Brain microvascular endothelial cell (primary cell): Measurements from ENCODE around the gene SGCD.

Experiments
- DNase-seq: peaks from one replicate; pipeline ENCODE4 v3.0.0-alpha.2; 2020
- H3K27ac ChIP-seq: fragments of 250-450 bp; sonication (Bioruptor Pico); 2 replicates; pipeline ENCODE4 v1.5.1; 2020; ENCODE audit warnings: mild to moderate bottlenecking, moderate library complexity
- H3K27me3 ChIP-seq: fragments of 250-450 bp; sonication (Bioruptor Pico); replicated peaks from 2 replicates; pipeline ENCODE4 v1.5.1; 2020; ENCODE audit warnings: mild to moderate bottlenecking
- H3K36me3 ChIP-seq: fragments of 250-450 bp; sonication (Bioruptor Pico); replicated peaks from 2 replicates; pipeline ENCODE4 v1.5.1; 2020; ENCODE audit warnings: mild to moderate bottlenecking
- H3K4me3 ChIP-seq: 2 replicates; pipeline ENCODE4 v1.5.1; 2011; ENCODE audit warnings: low read depth, mild to moderate bottlenecking, control low read depth, low read length, moderate library complexity
- in situ Hi-C: cut with HindIII; loops from 2 replicates; pipeline ENCODE4 v1.10.0; 2017; ENCODE audit warnings: low sequenced_read_pairs, low pct_ligation_motif_present
- TF ChIP-seq, protein P1 (sequence below): IDR thresholded peaks from 2 replicates; pipeline ENCODE4 v1.5.1; 2011; ENCODE audit warnings: low read depth, mild to moderate bottlenecking, moderate library complexity, low read length, control low read depth, inconsistent platforms; ENCODE audit errors: missing control alignments

SGCD gene

DNA sequence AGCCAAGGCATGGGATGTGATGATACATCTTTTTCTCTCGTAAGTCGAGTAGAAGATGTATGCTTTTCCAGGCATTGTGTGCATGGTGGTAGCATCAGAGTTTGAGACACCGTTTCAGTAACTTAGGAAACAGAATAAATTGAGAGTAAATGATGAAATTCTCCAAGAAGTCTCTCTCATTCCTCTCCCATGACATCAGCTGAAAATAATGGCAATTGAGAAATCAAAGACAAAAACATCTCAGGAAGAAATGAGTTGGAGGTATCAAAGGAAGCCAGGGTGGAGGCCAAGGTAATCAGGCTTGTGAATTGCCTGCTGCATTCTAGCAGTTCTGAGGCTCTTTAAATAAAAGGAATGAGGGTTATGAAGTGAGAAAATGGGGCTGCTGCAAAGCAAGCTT is 53.9 kb downstream of the SGCD start:
- no peak for DNase-seq
- in situ Hi-C loops = no loop called here
- no peaks in the 10 kb centered on the region for H3K36me3 ChIP-seq

DNA sequence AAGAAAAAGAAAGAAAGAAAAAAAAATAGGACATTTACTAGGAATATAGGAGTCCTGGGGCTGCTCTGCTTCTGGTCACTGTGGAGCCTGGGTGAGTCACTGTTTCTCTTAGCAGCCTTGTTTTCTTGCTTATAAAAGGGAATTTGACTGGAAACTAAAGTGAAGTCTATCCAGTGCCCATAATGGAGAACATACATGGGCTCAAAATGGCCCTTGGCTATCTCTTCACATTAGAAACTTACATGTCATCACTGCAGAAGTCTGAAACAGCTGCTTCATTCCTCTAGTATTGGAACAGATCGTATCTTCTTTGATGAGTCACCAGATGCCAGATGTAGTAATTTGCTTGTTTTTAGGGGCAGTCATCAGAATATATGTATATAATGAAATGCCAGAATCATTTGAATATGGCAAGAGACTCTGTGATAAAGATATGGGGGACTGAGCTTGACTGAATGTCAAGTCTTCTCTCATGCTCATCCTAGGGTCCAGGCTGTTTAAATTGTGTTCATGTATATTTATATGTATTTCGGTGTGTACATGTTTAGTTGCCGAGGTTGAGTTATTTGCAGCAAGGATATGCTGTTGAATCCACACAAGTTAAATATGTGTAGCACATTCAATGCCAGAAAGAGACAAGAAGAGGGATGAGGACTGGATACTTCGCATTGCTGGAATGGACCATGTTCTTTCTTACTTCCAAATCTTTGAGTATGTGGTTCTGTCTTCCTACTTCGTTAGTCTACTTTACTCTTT is 56.7 kb downstream of the SGCD start:
- in situ Hi-C loops = no loop called here

More for the DNA sequence above, 53.9 kb downstream of the SGCD start:
- TF ChIP-seq, protein P1, sequence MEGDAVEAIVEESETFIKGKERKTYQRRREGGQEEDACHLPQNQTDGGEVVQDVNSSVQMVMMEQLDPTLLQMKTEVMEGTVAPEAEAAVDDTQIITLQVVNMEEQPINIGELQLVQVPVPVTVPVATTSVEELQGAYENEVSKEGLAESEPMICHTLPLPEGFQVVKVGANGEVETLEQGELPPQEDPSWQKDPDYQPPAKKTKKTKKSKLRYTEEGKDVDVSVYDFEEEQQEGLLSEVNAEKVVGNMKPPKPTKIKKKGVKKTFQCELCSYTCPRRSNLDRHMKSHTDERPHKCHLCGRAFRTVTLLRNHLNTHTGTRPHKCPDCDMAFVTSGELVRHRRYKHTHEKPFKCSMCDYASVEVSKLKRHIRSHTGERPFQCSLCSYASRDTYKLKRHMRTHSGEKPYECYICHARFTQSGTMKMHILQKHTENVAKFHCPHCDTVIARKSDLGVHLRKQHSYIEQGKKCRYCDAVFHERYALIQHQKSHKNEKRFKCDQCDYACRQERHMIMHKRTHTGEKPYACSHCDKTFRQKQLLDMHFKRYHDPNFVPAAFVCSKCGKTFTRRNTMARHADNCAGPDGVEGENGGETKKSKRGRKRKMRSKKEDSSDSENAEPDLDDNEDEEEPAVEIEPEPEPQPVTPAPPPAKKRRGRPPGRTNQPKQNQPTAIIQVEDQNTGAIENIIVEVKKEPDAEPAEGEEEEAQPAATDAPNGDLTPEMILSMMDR = no peak
- Histone ChIP-seq H3K27ac (no peak overlapping the region), H3K27me3 (no peaks in the 10 kb centered on the region), H3K4me3 (no peak overlapping the region)

DNA sequence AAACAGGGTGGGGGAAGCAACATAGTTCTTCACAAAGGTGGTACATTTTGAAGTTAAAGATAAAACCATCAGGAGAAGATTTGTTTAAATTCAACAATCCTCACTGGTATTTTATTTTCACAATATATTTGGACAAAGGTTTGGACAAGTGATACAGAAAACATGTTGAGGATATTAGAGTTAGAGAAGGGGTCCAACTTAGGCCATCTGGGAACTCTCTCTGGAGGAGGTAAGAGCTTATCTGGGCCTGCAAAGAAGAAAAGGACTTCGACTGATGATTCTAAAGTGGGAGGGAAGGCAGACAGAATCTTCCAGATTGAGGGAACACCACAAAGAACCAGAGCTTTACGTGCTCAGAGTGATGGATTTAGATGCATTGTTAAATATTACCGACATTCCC is 58.5 kb downstream of the SGCD start:
- no peaks in the 10 kb centered on the region for H3K27me3 ChIP-seq
- no peak for DNase-seq
- in situ Hi-C loops = no loop called here
- TF ChIP-seq, protein P1 = no peak
- H3K27ac ChIP-seq = no peak overlapping the region
- no peak overlapping the region for H3K4me3 ChIP-seq
- no peaks in the 10 kb centered on the region for H3K36me3 ChIP-seq

More for the DNA sequence above, 56.7 kb downstream of the SGCD start:
- no peaks in the 10 kb centered on the region for H3K36me3 ChIP-seq
- no peak overlapping the region for H3K27ac ChIP-seq
- DNase-seq = no peak
- no peak overlapping the region for H3K4me3 ChIP-seq
- TF ChIP-seq, protein P1 = no peak
- no peaks in the 10 kb centered on the region for H3K27me3 ChIP-seq

DNA sequence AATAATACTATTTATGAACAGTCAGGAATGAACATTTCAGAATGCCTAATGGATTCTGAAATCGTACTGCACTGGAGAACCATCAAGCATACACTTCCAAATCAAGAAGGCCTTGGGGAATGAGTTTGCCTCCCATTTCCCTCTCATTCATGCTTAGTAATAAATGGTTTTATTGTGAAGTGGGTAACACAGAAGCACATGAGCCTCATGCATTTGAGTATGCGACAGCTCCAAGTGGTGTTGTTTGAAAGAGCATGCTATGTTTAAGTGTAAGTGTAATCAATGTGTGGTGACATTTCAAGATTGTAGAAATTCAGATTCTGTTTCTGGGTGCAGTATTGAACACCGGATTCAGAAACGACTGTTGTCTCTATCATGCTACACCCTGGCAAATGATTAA is 60.0 kb downstream of the SGCD start:
- no peaks in the 10 kb centered on the region for H3K27me3 ChIP-seq
- no peak overlapping the region for H3K4me3 ChIP-seq
- no peaks in the 10 kb centered on the region for H3K36me3 ChIP-seq
- no peak for DNase-seq
- TF ChIP-seq, protein P1 = no peak
- in situ Hi-C loops = no loop called here
- H3K27ac ChIP-seq = no peak overlapping the region

DNA sequence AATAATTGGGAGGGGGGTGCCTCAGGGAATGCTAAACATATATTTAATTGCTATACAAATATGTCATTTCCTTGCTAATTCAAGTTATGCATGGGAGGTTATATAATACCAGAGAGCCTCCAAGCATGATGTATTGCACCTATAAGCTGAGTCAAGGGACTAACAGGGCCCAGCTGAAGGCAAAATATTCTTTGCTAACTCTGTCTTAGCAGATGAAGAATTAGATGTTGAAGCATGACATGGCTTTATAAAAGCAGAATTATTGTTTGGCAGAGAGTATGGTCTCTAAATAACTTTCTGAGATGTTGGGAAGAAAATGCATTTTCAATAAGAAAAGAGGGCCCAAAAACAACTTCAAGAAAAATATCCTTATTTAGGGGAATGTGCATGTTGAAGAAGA is 60.4 kb downstream of the SGCD start:
- in situ Hi-C loops = no loop called here
- H3K27ac ChIP-seq = no peak overlapping the region
- H3K36me3 ChIP-seq = no peaks in the 10 kb centered on the region
- TF ChIP-seq, protein P1 = no peak
- H3K27me3 ChIP-seq = no peaks in the 10 kb centered on the region
- H3K4me3 ChIP-seq = no peak overlapping the region
- no peak for DNase-seq

DNA sequence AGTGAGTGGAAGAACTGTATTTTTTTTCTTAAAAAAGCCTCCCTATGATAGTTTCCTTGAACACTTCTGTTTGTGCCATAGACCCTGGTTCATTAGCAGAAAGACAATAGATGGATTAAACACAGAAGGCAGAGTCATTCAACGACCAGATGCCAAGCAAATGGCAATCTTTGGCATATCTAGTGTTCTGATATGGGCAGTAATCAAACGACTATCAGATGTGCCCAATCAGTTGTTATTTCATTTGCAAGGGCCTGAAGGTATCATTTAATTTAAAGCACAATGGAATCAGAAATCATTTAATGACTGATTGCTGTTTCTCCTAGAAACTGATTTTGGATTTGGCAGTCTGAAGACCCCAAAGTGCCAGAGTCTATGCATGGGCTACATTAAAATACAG is 61.3 kb downstream of the SGCD start:
- H3K27me3 ChIP-seq = no peaks in the 10 kb centered on the region
- TF ChIP-seq, protein P1 = no peak
- no peak for DNase-seq
- no peak overlapping the region for H3K4me3 ChIP-seq
- no peak overlapping the region for H3K27ac ChIP-seq
- H3K36me3 ChIP-seq = no peaks in the 10 kb centered on the region
- in situ Hi-C loops = no loop called here
